ENCODE results near the gene DHFR. TPM values are rescaled to one million over a fixed set of nuclear protein-coding genes. Genes with fewer than 3 reads are reported as not detected.

DHFR gene
- total and polyA plus RNA-seq, 9 of the 15 experiments (the other 6 are each of a cell fraction or from before 2014, with no cell fraction given) = 45.6 to 176 (median 97.7) TPM

- TF ChIP-seq ZNF175 (CRISPR knock-in tag; IDR thresholded peaks at IDR 0.05; ENCODE audit: low read depth) (no peak), POLR2AphosphoS5 (IDR thresholded peaks at IDR 0.05; ENCODE audit: control insufficient read depth, insufficient read depth, low read depth, low read length) (no peak), EP300 (IDR thresholded peaks at IDR 0.05; ENCODE audit: low read length) (peak; percentile 59; the same call in 1 of the 2 replicates), TBL1XR1 (IDR thresholded peaks at IDR 0.05; ENCODE audit: low read length in 2 of 2) (peak in 1 of 2 experiments; percentile 14; a peak in 1 of 4 replicates), DACH1 (IDR thresholded peaks at IDR 0.05; ENCODE audit: partially characterized antibody) (peak; percentile 77), ZNF384 (IDR thresholded peaks at IDR 0.05; ENCODE audit: low read depth, low read length) (no peak), E2F8 (IDR thresholded peaks at IDR 0.05; ENCODE audit: low read depth, partially characterized antibody) (no peak), CBFA2T2 (conservative IDR thresholded peaks at IDR 0.05) (peak; percentile 73), ZBED1 (IDR thresholded peaks at IDR 0.05) (no peak), SAFB (IDR thresholded peaks at IDR 0.05; ENCODE audit: borderline replicate concordance, low read depth, low read length) (no peak), COPS2 (conservative IDR thresholded peaks at IDR 0.05) (no peak), SMARCE1 (IDR thresholded peaks at IDR 0.05) (peak; percentile 67; the same call in 1 of the 2 replicates), PPARD (CRISPR knock-in tag; IDR thresholded peaks at IDR 0.05) (no peak), KDM1A (IDR thresholded peaks at IDR 0.05) (peak; percentile 35 to 50; a peak in 1 of 4 replicates), ELF2 (CRISPR knock-in tag; IDR thresholded peaks at IDR 0.05) (no peak), SOX6 (IDR thresholded peaks at IDR 0.05) (0 out of 2 replicates have a peak, but pooled peaks have one; percentile 43), MTA2 (IDR thresholded peaks at IDR 0.05; ENCODE audit: low read depth) (0 out of 2 replicates have a peak, but pooled peaks have one; percentile 26)
- TF ChIP-seq, protein P1, sequence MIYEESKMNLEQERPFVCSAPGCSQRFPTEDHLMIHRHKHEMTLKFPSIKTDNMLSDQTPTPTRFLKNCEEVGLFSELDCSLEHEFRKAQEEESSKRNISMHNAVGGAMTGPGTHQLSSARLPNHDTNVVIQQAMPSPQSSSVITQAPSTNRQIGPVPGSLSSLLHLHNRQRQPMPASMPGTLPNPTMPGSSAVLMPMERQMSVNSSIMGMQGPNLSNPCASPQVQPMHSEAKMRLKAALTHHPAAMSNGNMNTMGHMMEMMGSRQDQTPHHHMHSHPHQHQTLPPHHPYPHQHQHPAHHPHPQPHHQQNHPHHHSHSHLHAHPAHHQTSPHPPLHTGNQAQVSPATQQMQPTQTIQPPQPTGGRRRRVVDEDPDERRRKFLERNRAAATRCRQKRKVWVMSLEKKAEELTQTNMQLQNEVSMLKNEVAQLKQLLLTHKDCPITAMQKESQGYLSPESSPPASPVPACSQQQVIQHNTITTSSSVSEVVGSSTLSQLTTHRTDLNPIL (CRISPR knock-in tag; IDR thresholded peaks at IDR 0.05) = no peak
- TF ChIP-seq, protein P2, sequence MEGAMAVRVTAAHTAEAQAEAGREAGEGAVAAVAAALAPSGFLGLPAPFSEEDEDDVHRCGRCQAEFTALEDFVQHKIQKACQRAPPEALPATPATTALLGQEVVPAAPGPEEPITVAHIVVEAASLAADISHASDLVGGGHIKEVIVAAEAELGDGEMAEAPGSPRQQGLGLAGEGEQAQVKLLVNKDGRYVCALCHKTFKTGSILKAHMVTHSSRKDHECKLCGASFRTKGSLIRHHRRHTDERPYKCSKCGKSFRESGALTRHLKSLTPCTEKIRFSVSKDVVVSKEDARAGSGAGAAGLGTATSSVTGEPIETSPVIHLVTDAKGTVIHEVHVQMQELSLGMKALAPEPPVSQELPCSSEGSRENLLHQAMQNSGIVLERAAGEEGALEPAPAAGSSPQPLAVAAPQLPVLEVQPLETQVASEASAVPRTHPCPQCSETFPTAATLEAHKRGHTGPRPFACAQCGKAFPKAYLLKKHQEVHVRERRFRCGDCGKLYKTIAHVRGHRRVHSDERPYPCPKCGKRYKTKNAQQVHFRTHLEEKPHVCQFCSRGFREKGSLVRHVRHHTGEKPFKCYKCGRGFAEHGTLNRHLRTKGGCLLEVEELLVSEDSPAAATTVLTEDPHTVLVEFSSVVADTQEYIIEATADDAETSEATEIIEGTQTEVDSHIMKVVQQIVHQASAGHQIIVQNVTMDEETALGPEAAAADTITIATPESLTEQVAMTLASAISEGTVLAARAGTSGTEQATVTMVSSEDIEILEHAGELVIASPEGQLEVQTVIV (CRISPR knock-in tag; IDR thresholded peaks at IDR 0.05; ENCODE audit: borderline replicate concordance) = no peak
- TF ChIP-seq, protein P3, sequence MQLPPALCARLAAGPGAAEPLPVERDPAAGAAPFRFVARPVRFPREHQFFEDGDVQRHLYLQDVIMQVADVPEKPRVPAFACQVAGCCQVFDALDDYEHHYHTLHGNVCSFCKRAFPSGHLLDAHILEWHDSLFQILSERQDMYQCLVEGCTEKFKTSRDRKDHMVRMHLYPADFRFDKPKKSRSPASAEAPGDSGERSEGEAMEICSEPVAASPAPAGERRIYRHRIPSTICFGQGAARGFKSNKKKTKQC (CRISPR knock-in tag; IDR thresholded peaks at IDR 0.05) = no peak
- TF ChIP-seq, protein P4, sequence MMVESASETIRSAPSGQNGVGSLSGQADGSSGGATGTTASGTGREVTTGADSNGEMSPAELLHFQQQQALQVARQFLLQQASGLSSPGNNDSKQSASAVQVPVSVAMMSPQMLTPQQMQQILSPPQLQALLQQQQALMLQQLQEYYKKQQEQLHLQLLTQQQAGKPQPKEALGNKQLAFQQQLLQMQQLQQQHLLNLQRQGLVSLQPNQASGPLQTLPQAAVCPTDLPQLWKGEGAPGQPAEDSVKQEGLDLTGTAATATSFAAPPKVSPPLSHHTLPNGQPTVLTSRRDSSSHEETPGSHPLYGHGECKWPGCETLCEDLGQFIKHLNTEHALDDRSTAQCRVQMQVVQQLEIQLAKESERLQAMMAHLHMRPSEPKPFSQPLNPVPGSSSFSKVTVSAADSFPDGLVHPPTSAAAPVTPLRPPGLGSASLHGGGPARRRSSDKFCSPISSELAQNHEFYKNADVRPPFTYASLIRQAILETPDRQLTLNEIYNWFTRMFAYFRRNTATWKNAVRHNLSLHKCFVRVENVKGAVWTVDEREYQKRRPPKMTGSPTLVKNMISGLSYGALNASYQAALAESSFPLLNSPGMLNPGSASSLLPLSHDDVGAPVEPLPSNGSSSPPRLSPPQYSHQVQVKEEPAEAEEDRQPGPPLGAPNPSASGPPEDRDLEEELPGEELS (CRISPR knock-in tag; IDR thresholded peaks at IDR 0.05; ENCODE audit: borderline replicate concordance) = no peak
Observed at GRCh38 chr5:80653502-80653901, 1.3 kb downstream of the DHFR start (continued).
